Activated CD8-positive, alpha-beta memory T cell treated with anti-CD3 and anti-CD28 coated beads for 24 hours (primary cell): ENCODE data around the gene OPN5.
A peak's percentile ranks its signal among the peaks of the same experiment; 100 is the strongest.
"Not testable (repeated sequence)": the region's sequence is repeated elsewhere in the genome, so short reads cannot be mapped to it uniquely, and the experiment has no call there.

ENCODE experiments used
- DNase-seq: peaks from one replicate; pipeline ENCODE4 v3.0.0-alpha.2; 2020

The OPN5 gene, protein sequence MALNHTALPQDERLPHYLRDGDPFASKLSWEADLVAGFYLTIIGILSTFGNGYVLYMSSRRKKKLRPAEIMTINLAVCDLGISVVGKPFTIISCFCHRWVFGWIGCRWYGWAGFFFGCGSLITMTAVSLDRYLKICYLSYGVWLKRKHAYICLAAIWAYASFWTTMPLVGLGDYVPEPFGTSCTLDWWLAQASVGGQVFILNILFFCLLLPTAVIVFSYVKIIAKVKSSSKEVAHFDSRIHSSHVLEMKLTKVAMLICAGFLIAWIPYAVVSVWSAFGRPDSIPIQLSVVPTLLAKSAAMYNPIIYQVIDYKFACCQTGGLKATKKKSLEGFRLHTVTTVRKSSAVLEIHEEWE

DNA sequence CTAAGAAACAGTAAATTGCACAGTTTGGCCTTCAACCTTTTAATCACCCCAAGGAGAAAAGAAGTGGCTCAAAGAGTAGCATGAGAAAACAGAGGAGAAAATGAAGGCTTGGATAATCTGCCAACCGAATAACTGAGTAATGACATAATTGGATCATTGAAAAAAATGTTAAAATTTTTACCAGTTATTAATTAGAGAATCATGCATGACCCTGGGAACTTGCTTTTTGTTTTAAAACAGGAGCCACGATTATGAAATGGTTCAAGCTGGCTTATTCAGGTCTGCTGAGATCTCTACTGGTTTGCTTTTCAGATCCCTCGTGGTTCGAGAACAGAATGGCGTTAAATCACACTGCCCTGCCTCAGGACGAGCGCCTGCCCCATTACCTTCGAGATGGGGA lies at the start of gene OPN5:
OPN5 (plus strand) TSS at position 301 of the 400 bp plus-strand sequence; CDS start at position 336, 35 bp downstream.
- DNase-seq: no peak

DNA sequence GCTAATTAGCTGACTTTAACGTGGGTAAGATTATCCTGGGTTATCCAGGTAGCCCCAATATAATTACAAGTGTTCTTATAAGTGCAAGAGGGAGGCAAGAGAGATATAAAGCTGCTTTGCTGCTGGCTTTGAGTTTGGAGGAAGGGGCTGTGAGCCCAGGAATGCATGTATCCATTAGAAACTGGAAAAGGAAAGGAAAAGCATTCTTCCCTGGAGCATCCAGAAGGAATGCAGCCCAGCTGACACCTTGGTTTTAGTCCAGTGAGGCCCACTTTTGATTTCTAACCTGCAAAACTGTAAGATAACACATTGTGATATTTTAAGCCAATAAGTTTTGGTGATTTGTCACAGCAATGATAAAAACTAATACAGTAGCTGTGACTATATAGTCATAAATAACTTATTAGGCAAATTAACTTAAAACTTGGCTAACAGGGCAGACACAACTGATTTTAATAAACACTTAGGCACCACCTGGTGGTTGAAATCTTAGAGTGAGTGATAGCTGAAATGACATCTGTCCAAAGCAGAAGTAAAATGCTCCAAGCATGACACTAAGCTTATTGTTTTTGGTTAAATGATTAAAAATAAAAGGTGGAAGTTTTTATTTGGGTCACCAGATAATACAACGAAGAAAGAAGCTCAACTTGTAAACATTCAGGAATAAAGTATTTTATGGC lies 47.8 kb upstream of the OPN5 start:
- no peak for DNase-seq

DNA sequence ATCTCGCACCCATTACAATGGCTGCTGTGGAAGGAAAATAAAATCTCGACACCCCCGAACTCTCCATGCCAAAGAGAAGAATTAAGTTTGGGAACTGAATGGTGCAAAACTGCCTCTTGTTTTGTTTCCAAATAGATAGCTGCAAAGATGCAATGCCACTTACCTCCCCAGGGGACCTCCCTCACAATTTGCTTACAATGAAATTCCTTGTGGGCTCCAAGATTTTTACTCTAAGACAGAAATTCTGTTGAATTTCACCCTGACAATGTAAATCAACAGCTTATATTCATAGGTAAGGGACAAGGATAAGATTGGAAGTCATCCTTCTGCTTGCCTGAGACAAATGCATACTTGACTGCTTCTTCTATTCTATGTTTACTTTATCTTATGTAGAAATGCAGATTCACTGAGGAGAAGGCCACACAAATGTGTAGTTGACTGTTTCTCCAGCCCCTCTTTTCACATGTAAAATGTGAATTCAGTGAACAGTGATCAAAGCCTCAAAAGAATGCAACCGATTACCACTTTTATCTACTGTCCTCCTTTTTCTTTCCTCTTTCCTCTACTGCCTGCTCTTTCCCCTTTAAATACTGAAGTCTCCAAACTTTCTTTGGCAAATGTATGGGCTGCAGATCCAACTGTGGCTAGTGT lies 46.9 kb upstream of the OPN5 start:
- no peak for DNase-seq

GRCh38 chr6:47736083-47736700 lies 45.6 kb upstream of the OPN5 start:
- no peak for DNase-seq

- no peak for DNase-seq
Measured at GRCh38 chr6:47737406-47737805, 44.4 kb upstream of the OPN5 start.

DNA sequence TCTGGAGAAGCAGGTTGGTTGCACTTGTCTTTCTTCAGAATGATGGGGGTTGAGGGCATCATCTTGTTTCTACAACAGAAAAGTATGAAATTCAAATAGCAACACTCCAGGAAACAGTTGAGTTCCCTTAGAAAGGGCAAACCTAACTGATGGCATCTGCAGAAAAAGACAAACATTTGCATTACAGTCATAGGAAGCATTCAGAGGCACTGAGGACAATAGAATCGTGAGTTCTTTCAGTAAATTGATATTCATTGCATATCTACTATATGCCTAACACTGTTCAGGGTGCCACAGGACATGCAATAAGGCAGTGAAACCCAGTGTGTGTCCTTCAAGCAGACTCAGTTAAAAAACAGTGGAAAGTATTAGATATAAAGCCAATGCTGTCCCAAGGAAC lies 41.1 kb upstream of the OPN5 start:
- DNase-seq: no peak

GRCh38 chr6:47741807-47742206 lies 40.0 kb upstream of the OPN5 start:
- no peak for DNase-seq

DNA sequence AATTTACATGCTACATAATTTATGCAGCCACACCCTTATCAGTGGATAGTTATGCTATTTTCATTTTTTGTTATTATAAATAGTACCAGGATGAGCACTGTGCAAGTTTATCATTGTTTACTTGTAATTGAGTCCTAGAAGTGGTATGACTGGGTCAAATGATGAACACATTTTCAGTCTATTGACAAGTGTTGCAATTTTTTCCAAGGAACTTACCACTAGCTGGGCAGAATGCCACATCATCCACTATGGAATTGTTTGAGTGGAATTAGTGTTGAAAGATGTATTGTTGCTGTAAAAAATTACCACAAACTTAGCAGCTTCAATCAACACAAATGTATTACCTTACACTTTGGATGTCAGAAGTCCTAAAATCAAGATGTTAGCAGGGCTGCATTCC lies 38.1 kb upstream of the OPN5 start:
- no peak for DNase-seq

DNA sequence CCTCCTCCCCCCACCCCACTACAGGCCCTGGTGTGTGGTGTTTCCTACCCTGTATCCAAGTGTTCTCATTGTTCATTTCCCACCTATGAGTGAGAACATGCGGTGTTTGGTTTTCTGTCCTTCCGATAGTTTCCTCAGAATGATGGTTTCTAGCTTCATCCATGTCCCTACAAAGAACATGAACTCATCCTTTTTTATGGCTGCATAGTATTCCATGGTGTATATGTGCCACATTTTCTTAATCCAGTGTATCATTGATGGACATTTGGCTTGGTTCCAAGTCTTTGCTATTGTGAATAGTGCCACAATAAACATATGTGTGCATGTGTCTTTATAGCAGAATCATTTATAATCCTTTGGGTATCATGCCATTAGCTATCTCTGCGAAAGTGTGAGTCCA lies 36.6 kb upstream of the OPN5 start:
- not testable (repeated sequence) for DNase-seq

DNA sequence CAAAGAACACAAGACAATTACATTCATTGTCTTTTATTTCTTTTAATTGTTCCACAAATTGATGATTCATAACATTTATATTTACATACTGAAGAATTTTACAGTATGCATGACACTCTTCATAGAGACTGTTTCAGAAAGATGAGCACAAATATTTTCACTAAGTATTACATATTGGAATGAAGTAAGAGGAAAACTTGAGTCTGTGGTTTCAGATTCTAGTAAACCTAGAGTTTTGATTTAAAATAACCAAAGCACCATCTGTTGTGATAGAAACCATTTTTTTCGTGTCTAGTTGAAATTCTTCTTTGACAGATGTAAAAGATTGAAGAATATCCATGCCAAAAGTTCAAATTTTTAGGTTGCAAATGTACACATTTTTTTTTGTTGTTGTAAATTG lies 32.1 kb upstream of the OPN5 start:
- no peak for DNase-seq

- DNase-seq: no peak
Measured at GRCh38 chr6:47752801-47753200, 29.0 kb upstream of the OPN5 start.

GRCh38 chr6:47759364-47759763 lies 22.5 kb upstream of the OPN5 start:
- no peak for DNase-seq

- DNase-seq: no peak
Measured at GRCh38 chr6:47762502-47762901, 19.3 kb upstream of the OPN5 start.

DNA sequence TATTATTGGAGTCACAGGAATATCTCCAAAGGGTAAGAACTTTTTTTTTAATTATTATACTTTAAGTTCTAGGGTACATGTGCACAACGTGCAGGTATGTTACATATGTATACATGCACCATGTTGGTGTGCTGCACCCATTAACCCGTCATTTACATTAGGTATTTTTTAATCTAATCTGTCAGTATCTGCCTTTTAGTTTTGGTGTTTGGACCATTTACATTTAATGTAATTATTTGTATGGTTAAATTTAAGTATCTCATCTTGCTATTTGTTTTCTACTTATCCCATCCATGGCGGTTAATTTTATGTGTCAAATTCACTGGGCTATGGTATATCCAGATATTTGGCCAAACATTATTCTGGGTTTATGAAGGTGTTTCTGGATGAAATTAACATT lies 15.4 kb upstream of the OPN5 start:
- no peak for DNase-seq

DNA sequence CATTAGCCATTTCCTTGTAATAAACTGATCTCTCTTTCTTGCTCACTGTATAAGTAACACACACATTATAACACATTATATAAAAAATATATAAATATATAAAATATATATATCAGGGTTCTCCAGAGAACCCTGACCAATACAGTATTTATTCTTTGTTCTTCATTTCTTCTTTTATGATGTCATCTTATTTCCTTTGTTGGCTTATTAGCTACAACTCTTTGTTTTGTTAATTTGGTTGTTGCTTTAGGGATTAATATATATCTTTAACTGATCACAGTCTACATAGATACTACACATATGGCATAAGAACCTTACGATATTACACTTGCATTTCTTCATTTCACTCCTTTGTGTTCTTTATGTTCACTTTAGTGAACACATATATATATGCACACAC lies 14.7 kb upstream of the OPN5 start:
- no peak for DNase-seq

- no peak for DNase-seq
Measured at GRCh38 chr6:47769982-47770381, 11.8 kb upstream of the OPN5 start.

DNA sequence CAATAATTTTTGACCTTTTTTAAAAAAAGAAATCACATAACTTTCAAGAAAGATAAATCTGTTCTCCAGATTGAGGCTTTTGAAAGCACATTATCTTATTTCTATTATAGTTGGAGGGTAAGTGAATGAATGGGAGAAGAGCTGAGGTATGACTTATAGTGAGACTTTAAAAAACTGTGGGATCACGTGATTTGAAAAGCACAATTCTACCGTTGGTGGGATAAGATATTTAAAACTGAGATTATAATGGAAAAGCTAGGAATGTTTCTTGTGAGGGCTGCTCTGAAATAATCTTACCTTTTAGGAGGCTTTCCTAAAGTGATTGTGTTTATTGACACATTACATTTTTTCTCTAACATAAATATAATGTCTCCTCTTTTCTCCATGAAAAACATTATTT lies 9.5 kb upstream of the OPN5 start:
- no peak for DNase-seq

DNA sequence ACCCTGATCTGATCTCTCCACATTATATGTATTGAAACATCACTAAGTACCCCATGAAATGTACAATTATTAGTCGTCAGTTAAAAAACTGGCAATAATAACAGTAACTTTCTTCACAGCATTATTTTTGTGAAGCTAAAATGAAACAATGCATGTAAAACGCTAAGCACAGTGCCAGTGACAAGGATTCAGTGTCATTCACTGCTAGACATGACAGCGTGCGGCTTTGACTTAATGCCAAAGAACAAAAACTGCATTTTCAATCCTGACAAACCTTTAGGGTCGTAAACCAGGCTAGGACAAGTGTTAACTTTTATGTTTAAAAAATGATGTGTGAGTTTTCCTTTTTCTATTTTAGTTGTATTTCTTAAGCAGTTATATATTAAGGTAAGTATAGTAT lies 8.8 kb upstream of the OPN5 start:
- DNase-seq: no peak

DNA sequence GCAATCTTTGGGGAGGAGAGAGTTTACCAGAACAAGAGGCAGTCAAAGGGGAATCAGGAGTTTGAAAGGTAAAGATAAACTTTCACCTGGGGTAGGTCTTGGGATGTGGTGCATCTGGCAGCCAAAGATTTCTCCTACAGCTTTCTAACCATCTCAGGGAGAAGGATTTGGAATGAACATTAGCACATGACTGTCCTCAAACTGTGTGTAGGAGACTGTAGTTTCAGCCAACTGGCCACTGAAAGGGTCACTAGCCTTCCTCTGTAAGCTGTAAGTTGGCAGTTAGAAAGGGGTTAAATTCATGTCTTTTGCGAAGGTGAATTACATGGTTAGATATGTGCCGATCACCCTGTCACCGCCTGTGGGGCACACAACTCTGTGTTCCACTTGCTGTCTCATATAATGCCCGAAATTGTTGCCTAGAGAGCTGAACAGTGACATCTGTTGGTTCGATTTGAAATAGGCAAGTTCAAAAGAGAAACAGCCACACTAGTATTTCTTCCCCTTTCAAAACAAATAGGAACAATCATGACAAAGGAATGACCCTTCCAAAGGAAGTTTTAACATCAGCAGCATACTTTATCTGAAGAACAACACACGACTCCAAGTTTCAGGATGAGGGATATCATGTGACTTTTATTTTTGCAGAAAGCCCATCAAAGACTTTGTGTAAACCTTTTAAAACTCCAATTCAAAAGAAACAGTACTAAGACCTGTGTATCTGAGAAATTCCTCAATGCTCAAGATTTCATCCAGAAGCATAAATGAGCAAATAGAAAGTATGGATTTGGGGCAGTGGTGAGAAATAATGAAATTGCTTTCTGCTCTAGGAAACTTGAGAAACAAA lies 1.1 kb upstream of the OPN5 start:
- peak; percentile 66 for DNase-seq

GRCh38 chr6:47785182-47785581 lies 3.4 kb downstream of the OPN5 start:
- DNase-seq: no peak

DNA sequence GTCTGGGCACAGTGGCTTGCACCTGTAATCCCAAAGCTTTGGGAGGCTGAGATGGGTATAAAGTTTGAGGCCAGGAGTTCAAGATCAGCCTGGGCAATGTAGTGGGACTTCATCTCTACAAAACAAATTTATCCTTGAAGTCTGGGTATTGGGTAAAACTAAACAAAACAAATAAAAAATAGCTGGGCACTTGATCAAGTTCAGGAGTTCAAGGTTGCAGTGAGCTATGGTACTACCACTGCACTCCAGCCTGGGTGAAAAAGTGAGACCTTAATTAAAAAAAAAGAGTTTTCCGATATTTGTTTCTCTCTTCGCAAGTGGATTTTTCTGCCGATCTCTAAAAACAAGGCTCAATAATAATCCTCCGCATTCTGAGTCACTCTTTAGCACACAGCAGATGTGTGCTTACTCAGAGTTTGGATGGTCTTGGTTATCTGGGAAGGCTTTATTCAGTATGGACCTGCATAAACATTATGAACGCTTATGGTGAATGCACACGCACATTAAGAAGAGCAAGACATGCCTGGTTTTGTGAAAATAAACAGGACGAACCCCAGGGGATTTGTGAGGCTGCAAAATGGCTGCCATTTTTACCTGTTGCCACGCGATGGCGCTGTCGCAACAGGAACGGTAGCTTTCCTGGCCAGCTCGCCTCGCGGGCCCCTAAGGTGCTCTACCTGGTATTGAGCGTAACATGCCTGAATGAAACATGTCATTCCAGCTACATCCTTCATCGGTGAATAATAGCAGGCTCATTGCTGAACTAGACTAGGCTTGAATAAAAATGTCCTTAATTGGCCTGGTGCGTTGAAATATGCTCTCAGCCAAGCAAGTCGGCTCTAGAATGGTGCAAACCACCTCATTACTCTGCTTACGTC lies 6.0 kb downstream of the OPN5 start:
- DNase-seq: peak; percentile 77

DNA sequence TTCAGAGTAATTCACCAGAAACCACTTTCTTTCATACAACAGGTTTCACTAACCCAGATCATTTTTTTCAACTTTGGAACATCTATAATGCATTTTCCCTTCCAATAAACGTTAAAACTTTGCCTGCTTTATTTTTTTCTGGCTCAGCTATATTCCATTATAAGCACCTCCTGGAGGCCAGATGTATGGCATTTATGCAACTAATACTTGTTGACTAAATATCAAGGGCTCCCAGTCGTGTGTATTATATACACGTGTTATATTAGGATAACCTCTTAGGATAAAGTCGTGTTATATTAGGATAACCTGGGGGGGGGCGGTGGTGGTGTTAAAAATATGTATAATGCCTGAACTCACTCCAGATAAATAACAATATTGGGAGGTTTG lies 6.7 kb downstream of the OPN5 start:
- DNase-seq: no peak
